NCI-H82 treated with DMSO at 0.1 percent for 48 hours (cell line): ENCODE data around the gene NT5C1B.
"Not testable (repeated sequence)": the region's sequence is repeated elsewhere in the genome, so short reads cannot be mapped to it uniquely, and the experiment has no call there.

ENCODE experiments used
- DNase-seq: peaks from one replicate; lab custom pipeline; 2025; ENCODE audit not compliant: unreplicated experiment; lab: John Stamatoyannopoulos, UW

Gene NT5C1B

DNA sequence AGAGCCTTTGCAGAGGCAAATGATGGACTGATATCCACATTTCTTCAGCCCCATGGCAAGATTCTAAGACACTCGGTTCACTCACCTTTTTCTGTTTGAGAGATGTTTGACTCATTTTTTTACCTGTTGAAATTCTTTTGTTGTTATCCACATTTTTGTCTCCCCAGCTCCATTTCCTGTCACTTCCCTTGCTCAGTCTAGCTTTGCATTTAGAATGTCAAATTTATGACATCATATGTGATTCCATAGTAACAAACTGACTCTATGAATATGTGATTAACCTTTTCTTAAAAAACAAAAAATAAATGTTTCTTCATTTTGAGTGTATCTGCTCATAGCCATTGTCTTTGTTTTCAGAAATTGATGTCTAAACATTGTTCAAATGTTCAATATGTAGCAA, at the start of gene NT5C1B:
Gene NT5C1B, minus strand, starts transcription at position 216 of the 400 bp plus-strand sequence. Its CDS starts 101 bp downstream, at position 115.
- DNase-seq, result no peak

DNA sequence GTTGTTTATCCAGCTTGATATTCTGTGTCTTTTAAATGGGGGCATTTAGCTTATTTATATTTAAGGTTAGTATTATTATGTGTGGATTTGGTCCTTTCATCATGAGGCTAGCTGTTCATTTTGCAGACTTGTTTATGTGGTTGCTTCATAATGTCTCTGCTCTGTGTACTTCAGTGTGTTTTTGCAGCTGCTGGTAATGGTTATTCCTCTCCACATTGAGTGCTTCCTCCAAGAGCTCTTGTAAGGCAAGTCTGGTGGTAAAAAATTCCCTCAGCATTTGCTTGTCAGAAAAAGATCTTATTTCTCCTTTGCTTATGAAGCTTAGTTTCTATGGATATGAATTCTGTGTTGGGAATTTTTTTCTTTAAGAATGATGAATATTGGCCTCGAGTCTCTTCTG, 47.8 kb upstream of the NT5C1B start:
- no peak for DNase-seq

DNA sequence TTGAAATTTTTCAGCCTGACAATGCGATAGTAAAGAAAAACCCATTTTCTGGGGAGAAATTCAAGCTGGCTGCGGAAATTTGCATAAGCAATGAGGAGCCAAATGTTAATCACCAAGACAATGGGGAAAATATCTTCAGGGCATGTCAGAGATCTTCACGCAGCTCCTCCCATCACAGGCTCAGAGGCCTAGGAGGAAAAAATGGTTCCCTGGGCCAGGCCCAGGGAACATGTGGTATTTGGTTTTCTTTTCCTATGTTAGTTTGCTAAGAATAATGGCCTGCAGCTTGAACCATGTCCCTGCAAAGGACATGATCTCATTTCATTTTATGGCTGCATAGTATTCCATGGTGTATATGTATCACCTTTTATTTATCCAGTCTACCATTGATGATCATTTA, 43.3 kb upstream of the NT5C1B start:
- not testable (repeated sequence) for DNase-seq

DNA sequence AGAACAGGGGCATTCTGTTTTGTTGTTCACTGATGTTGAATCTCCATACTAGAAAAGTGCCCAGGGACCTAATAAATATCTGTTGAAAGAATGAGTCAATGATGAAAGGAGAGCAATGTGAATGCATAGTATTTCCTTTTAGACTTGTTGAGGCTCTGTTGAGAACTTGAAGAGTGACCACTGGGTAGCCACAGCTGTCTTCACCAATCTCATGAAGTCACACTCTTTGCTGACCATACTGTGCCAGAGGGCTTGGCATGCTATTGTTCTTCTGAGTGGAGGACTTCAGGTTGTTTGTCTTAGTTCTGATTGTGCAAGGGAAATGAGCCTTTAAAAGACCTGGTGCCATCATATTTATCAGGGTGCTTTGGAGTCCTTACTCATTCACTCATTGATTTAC, 41.6 kb upstream of the NT5C1B start:
- DNase-seq, result no peak

DNA sequence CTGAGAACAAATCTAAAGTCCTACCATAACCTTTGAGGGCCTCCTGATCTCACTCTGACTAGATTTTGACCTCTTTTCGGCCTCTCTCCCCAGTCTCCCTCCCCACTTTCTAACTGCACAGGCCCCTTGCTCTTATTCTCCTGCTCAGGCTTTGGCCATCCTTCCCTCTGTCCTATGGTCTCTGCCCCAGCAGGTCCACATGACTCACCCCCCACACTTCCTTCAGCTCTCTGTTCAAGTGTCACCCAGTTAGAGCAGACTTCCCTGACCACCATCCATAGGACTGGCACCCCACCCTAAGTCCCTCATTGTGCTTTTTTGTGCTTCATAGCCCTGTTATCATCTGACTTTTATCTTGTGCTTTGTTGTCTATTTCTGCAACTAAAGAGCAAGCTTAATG, 41.2 kb upstream of the NT5C1B start:
- no peak for DNase-seq

DNA sequence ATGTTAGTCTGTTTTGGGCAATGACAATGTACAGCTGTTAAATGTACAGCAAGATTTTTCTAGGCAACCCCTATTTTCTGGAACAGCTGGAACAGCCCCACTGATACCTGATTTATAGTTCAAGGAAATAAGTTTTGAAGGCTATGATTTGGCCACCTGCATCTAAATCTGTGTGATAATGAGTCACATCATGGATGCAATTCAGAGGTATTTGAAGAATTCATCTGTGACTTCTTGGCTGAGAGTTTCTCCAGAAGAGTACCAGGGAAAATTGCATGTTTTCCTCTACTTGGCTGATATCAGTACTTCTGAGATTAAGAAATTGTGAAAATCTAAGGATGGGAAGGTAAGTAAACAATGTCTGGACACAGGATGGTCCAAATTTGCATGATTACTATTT, 40.7 kb upstream of the NT5C1B start:
- no peak for DNase-seq

DNA sequence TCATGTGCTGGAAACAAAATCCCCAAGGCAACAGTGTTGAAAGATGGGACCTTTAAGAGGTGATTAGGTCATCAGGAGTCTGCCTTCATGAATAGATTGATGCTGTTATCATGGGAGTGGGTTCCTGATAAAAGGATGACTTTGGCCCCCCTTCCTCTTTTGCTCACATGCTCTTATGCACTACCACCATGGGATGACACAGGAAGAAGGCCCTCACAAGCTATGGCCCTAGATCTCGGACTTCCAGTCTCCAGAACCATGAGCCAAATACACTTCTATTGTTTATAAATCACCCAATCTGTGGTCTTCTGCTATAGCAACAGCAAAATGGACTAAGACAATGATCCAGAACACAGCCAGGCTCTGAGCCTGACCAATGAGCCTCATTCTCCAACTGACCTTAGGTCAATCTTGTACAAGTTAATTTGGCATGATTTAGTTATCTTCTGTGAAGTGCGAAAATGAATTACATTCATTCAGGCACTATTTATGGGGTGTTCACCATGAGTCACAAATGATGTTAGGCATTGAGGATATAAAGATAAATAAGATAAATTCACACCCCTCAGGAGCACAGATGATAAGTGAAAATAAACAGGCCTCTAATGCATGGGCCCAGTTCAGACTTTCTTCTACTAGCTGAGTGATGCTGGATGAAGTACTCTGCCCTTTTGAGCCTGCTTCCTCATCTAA, 37.7 kb upstream of the NT5C1B start:
- DNase-seq, result no peak

GRCh38 chr2:18626256-18626668, 36.9 kb upstream of the NT5C1B start:
- DNase-seq, result no peak

DNA sequence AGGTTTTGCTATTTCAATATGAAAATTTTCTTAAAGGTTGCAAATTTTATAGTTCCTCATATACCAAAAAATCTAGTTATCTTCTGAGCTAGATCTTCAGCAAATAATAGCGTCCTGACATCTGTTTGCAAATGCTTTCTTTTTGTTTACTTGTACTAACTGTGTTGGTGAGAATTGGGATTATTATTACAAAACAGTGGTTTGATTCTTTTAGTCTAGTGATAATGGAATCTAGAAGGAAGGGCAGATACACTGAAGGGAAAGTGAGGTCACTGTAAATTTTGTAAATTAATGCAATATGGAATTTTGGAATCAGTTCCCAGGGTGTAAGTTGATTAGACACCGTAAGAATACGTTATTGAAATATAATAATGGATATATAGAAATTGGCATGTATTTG, 36.2 kb upstream of the NT5C1B start:
- DNase-seq, result no peak

GRCh38 chr2:18623782-18624181, 34.4 kb upstream of the NT5C1B start:
- peak; percentile 9 for DNase-seq

- DNase-seq, result no peak
Observed at GRCh38 chr2:18620867-18621632, 31.7 kb upstream of the NT5C1B start.

GRCh38 chr2:18619091-18619490, 29.7 kb upstream of the NT5C1B start:
- no peak for DNase-seq

- no peak for DNase-seq
Observed at GRCh38 chr2:18614041-18614440, 24.7 kb upstream of the NT5C1B start.

GRCh38 chr2:18612133-18612532, 22.8 kb upstream of the NT5C1B start:
- DNase-seq, result no peak

- DNase-seq, result no peak
Observed at GRCh38 chr2:18611604-18612003, 22.2 kb upstream of the NT5C1B start.

- no peak for DNase-seq
Observed at GRCh38 chr2:18611184-18611583, 21.8 kb upstream of the NT5C1B start.

GRCh38 chr2:18610651-18611050, 21.3 kb upstream of the NT5C1B start:
- DNase-seq, result no peak

DNA sequence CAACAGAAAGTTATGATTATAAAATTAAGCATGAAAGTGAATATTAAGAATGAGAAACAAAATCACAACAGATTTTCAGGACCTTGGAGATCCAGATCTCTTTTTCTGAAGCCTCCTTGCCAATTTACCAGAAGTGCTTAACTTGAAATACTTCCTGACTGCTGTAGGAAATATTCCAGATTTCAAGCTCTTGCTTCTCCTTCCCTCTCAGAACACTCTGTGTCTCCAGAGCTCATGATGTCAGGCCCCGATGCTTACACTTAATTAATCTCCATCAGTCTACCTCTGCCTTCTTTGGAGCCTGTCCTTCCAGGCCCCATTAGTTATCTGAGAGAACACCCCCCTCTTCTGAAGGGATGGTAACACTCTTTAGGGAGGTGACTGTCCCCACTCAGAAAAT, 20.7 kb upstream of the NT5C1B start:
- no peak for DNase-seq

DNA sequence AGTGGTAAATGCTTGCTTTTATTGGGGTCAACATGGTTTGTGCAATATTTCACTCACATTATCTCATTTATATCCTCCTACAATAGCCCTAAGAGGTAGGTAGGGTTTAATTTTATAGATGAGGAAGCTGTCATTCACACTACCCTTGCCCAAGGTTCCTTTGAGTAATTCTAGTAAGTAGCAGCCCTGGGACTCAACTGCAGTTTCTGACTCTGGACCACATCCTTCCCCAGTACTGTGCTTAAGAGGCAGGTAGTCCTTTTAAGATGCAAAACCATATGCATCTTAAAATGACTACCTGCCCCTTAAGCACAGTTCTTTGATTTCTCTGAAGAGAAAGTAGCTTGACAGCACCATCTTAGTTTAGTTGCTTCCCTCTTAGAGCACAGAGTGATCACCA, 15.7 kb upstream of the NT5C1B start:
- no peak for DNase-seq

GRCh38 chr2:18604531-18604885, 15.1 kb upstream of the NT5C1B start:
- DNase-seq, result no peak

GRCh38 chr2:18603854-18604530, 14.6 kb upstream of the NT5C1B start:
- no peak for DNase-seq

GRCh38 chr2:18602298-18602697, 12.9 kb upstream of the NT5C1B start:
- no peak for DNase-seq
